ENCODE results near the gene TMEM167B. TPM values are rescaled to one million over a fixed set of nuclear protein-coding genes. Genes with fewer than 3 reads are reported as not detected.
A peak's percentile ranks its signal among the peaks of the same experiment; 100 is the strongest.

Gene TMEM167B
- polyA plus RNA-seq (2013, experiment 1 of 2) = 19.1 TPM
- polyA plus RNA-seq (2013, experiment 2 of 2) = 19.8 TPM

- Histone ChIP-seq H2AK5ac (ENCODE audit: low read depth, low read length) (no peak within 1 kb of the TSS), H3K4me1 (ENCODE audit: control insufficient read depth in 2 of 2, insufficient read depth in 1 of 2, low read depth in 1 of 2, low read length in 2 of 2) (peaks cover 3 to 5% of the 10 kb centered on the region in 2 donors), H3K27ac (replicated peaks; ENCODE audit: low read length) (peak within 1 kb of the TSS; percentile 70), H3K14ac (ENCODE audit: low read length) (no peak within 1 kb of the TSS), H2BK120ac (ENCODE audit: low read depth, low read length) (no peak within 1 kb of the TSS), H3K4ac (ENCODE audit: low read length) (no peak within 1 kb of the TSS), H3K18ac (ENCODE audit: low read length) (peak within 1 kb of the TSS; percentile 96), H3K79me1 (ENCODE audit: low read depth, low read length) (no peaks in the 10 kb centered on the region), H2BK5ac (ENCODE audit: low read length) (peak within 1 kb of the TSS; percentile 87), H4K91ac (ENCODE audit: low read depth, low read length, poor library complexity) (no peak within 1 kb of the TSS), H2BK15ac (ENCODE audit: low read length) (no peak within 1 kb of the TSS), H3K36me3 (replicated peaks in 1 of 2; ENCODE audit: control insufficient read depth in 2 of 2, insufficient read depth in 2 of 2, low read length in 2 of 2) (peaks cover 5 to 26% of the 10 kb centered on the region in 2 donors), H3K9ac (ENCODE audit: low read depth, low read length, poor library complexity) (peak within 1 kb of the TSS; percentile 96), H3K4me2 (ENCODE audit: insufficient read depth, low read length, poor library complexity, severe bottlenecking) (peak within 1 kb of the TSS; percentile 77), H3K4me3 (ENCODE audit: low read length in 2 of 2) (peak within 1 kb of the TSS; percentile 83 to 91), H3K9me3 (replicated peaks in 1 of 2; ENCODE audit: control insufficient read depth in 2 of 2, insufficient read depth in 1 of 2, low read depth in 1 of 2, low read length in 2 of 2) (peaks cover 0 to 5% of the 10 kb centered on the region in 2 donors), H4K8ac (ENCODE audit: low read depth, low read length) (no peak within 1 kb of the TSS), H3K27me3 (ENCODE audit: control insufficient read depth in 3 of 3, insufficient read depth in 3 of 3, low read depth in 1 of 3, low read length in 3 of 3) (no peaks in the 10 kb centered on the region), H2AFZ (ENCODE audit: low read length) (peak within 1 kb of the TSS; percentile 95), H2BK12ac (ENCODE audit: low read length) (no peak within 1 kb of the TSS), H3K23ac (ENCODE audit: low read depth, low read length, poor library complexity) (peak within 1 kb of the TSS; percentile 99)
- WGBS, 2 donors (ENCODE audit: extremely low coverage in 2 of 2, insufficient read length in 2 of 2, insufficient replicate concordance in 1 of 2) = no CpG with 5 or more reads among the region's 67 CpGs
- peak; percentile 84 for DNase-seq (ENCODE audit: low spot score)
These were observed at the start of gene TMEM167B for GRCh38 chr1:109090196-109091077. TSS of gene TMEM167B (plus strand) at chr1:109090764. CDS start at chr1:109090873, 109 bp downstream.

- Histone ChIP-seq H3K9ac (ENCODE audit: low read depth, low read length, poor library complexity) (peak overlapping the region; percentile 99), H3K4me2 (ENCODE audit: insufficient read depth, low read length, poor library complexity, severe bottlenecking) (peak overlapping the region; percentile 88), H2BK12ac (ENCODE audit: low read length) (no peak overlapping the region), H2BK5ac (ENCODE audit: low read length) (peak overlapping the region; percentile 39), H2AK5ac (ENCODE audit: low read depth, low read length) (peak overlapping the region; percentile 46), H3K4ac (ENCODE audit: low read length) (no peak overlapping the region), H2AFZ (ENCODE audit: low read length) (peak overlapping the region; percentile 99), H4K91ac (ENCODE audit: low read depth, low read length, poor library complexity) (no peak overlapping the region), H4K8ac (ENCODE audit: low read depth, low read length) (no peak overlapping the region), H3K27ac (replicated peaks; ENCODE audit: low read length) (peak overlapping the region; percentile 66), H3K79me1 (ENCODE audit: low read depth, low read length) (peaks cover 2% of the 10 kb centered on the region), H3K9me3 (replicated peaks in 1 of 2; ENCODE audit: control insufficient read depth in 2 of 2, insufficient read depth in 1 of 2, low read depth in 1 of 2, low read length in 2 of 2) (no peaks in the 10 kb centered on the region), H3K27me3 (ENCODE audit: control insufficient read depth in 3 of 3, insufficient read depth in 3 of 3, low read depth in 1 of 3, low read length in 3 of 3) (no peaks in the 10 kb centered on the region), H2BK15ac (ENCODE audit: low read length) (peak overlapping the region; percentile 58), H2BK120ac (ENCODE audit: low read depth, low read length) (no peak overlapping the region), H3K23ac (ENCODE audit: low read depth, low read length, poor library complexity) (peak overlapping the region; percentile 97), H3K4me1 (ENCODE audit: control insufficient read depth in 2 of 2, insufficient read depth in 1 of 2, low read depth in 1 of 2, low read length in 2 of 2) (peaks cover 2 to 8% of the 10 kb centered on the region in 2 donors), H3K14ac (ENCODE audit: low read length) (peak overlapping the region; percentile 75), H3K36me3 (replicated peaks in 1 of 2; ENCODE audit: control insufficient read depth in 2 of 2, insufficient read depth in 2 of 2, low read length in 2 of 2) (no peaks in the 10 kb centered on the region), H3K18ac (ENCODE audit: low read length) (peak overlapping the region; percentile 89), H3K4me3 (ENCODE audit: low read length in 2 of 2) (peak overlapping the region; percentile 98)
- no CpG with 5 or more reads among the region's 44 CpGs for WGBS, 2 donors (ENCODE audit: extremely low coverage in 2 of 2, insufficient read length in 2 of 2, insufficient replicate concordance in 1 of 2)
- peak; percentile 39 for DNase-seq (ENCODE audit: low spot score)
These were observed 49.5 kb upstream of the TMEM167B start for GRCh38 chr1:109040989-109041620.

- no peak within 1 kb of the TSS for H3K4ac ChIP-seq (ENCODE audit: low read length)
- WGBS, 2 donors (ENCODE audit: extremely low coverage in 2 of 2, insufficient read length in 2 of 2, insufficient replicate concordance in 1 of 2) = no CpG with 5 or more reads among the region's 90 CpGs
- peak within 1 kb of the TSS; percentile 66 for H3K27ac ChIP-seq (replicated peaks; ENCODE audit: low read length)
- H2BK12ac ChIP-seq (ENCODE audit: low read length) = peak within 1 kb of the TSS; percentile 73
- peak within 1 kb of the TSS; percentile 89 for H3K18ac ChIP-seq (ENCODE audit: low read length)
- H3K9ac ChIP-seq (ENCODE audit: low read depth, low read length, poor library complexity) = peak within 1 kb of the TSS; percentile 99
- H2BK120ac ChIP-seq (ENCODE audit: low read depth, low read length) = no peak within 1 kb of the TSS
- no peak within 1 kb of the TSS for H4K8ac ChIP-seq (ENCODE audit: low read depth, low read length)
- peak within 1 kb of the TSS; percentile 97 for H3K23ac ChIP-seq (ENCODE audit: low read depth, low read length, poor library complexity)
- peak within 1 kb of the TSS; percentile 46 for H2AK5ac ChIP-seq (ENCODE audit: low read depth, low read length)
- H3K14ac ChIP-seq (ENCODE audit: low read length) = peak within 1 kb of the TSS; percentile 75
- DNase-seq (ENCODE audit: low spot score) = peak; percentile 92
- H3K27me3 ChIP-seq (ENCODE audit: control insufficient read depth in 3 of 3, insufficient read depth in 3 of 3, low read depth in 1 of 3, low read length in 3 of 3) = no peaks in the 10 kb centered on the region
- peak within 1 kb of the TSS; percentile 88 for H3K4me2 ChIP-seq (ENCODE audit: insufficient read depth, low read length, poor library complexity, severe bottlenecking)
- H2AFZ ChIP-seq (ENCODE audit: low read length) = peak within 1 kb of the TSS; percentile 99
- no peaks in the 10 kb centered on the region for H3K36me3 ChIP-seq (replicated peaks in 1 of 2; ENCODE audit: control insufficient read depth in 2 of 2, insufficient read depth in 2 of 2, low read length in 2 of 2)
- peak within 1 kb of the TSS; percentile 39 for H2BK5ac ChIP-seq (ENCODE audit: low read length)
- H2BK15ac ChIP-seq (ENCODE audit: low read length) = peak within 1 kb of the TSS; percentile 58
- H3K9me3 ChIP-seq (replicated peaks in 1 of 2; ENCODE audit: control insufficient read depth in 2 of 2, insufficient read depth in 1 of 2, low read depth in 1 of 2, low read length in 2 of 2) = no peaks in the 10 kb centered on the region
- H3K4me3 ChIP-seq (ENCODE audit: low read length in 2 of 2) = peak within 1 kb of the TSS; percentile 98
- H4K91ac ChIP-seq (ENCODE audit: low read depth, low read length, poor library complexity) = no peak within 1 kb of the TSS
- H3K79me1 ChIP-seq (ENCODE audit: low read depth, low read length) = peaks cover 2% of the 10 kb centered on the region
- H3K4me1 ChIP-seq (ENCODE audit: control insufficient read depth in 2 of 2, insufficient read depth in 1 of 2, low read depth in 1 of 2, low read length in 2 of 2) = peaks cover 2 to 8% of the 10 kb centered on the region in 2 donors
These were observed 48.7 kb upstream of the TMEM167B start, which contains the start of gene WDR47 for GRCh38 chr1:109041621-109042468. TSS of gene WDR47 (minus strand) at chr1:109042102. CDS start at chr1:109023512, 18,590 bp downstream.

All from neuronal stem cell (in vitro differentiated cells).